Measurements from ENCODE around the gene ADGRL1.
"Not testable (repeated sequence)": the region's sequence is repeated elsewhere in the genome, so short reads cannot be mapped to it uniquely, and the experiment has no call there.

The ADGRL1 gene

GRCh38 chr19:14146789-14147216 lies 59.2 kb downstream of the ADGRL1 start:
- TF ChIP-seq CTCF (IDR thresholded peaks at IDR 0.05) = no peak
- Histone ChIP-seq H3K4me3 (ENCODE audit: low read depth in 1 of 2, low read length in 1 of 2) (no peak overlapping the region), H3K27ac (no peak overlapping the region)

GRCh38 chr19:14146169-14146568 lies 59.8 kb downstream of the ADGRL1 start:
- not testable (repeated sequence) for H3K27ac ChIP-seq, H3K36me3 ChIP-seq
- H3K4me1 ChIP-seq (ENCODE audit: control insufficient read depth in 1 of 2, insufficient read depth in 1 of 2, low read depth in 1 of 2, low read length in 1 of 2) = peaks cover 16 to 23% of the 10 kb centered on the region in 2 experiments

More at GRCh38 chr19:14146789-14147216, 59.2 kb downstream of the ADGRL1 start:
- Histone ChIP-seq H3K27me3 (no peaks in the 10 kb centered on the region), H3K36me3 (no peaks in the 10 kb centered on the region), H3K9me3 (no peaks in the 10 kb centered on the region), H3K4me1 (ENCODE audit: control insufficient read depth in 1 of 2, insufficient read depth in 1 of 2, low read depth in 1 of 2, low read length in 1 of 2) (peaks cover 16 to 23% of the 10 kb centered on the region in 2 experiments)

GRCh38 chr19:14145381-14145780 lies 60.6 kb downstream of the ADGRL1 start:
- no peaks in the 10 kb centered on the region for H3K27me3 ChIP-seq
- no peak for TF ChIP-seq CTCF (IDR thresholded peaks at IDR 0.05)
- no peak overlapping the region for H3K27ac ChIP-seq
- peaks cover 16 to 24% of the 10 kb centered on the region in 2 experiments for H3K4me1 ChIP-seq (ENCODE audit: control insufficient read depth in 1 of 2, insufficient read depth in 1 of 2, low read depth in 1 of 2, low read length in 1 of 2)
- H3K9me3 ChIP-seq = no peaks in the 10 kb centered on the region
- H3K36me3 ChIP-seq = no peaks in the 10 kb centered on the region
- H3K4me3 ChIP-seq (ENCODE audit: low read depth in 1 of 2, low read length in 1 of 2) = no peak overlapping the region

More at GRCh38 chr19:14146169-14146568, 59.8 kb downstream of the ADGRL1 start:
- H3K27me3 ChIP-seq; H3K4me3 ChIP-seq (ENCODE audit: low read depth in 1 of 2, low read length in 1 of 2); H3K9me3 ChIP-seq: not testable (repeated sequence)

- H3K4me3 ChIP-seq (ENCODE audit: low read depth in 1 of 2, low read length in 1 of 2) = no peak overlapping the region
- TF ChIP-seq CTCF (IDR thresholded peaks at IDR 0.05) = no peak
- H3K27ac ChIP-seq = no peak overlapping the region
- H3K36me3 ChIP-seq = no peaks in the 10 kb centered on the region
- no peaks in the 10 kb centered on the region for H3K9me3 ChIP-seq
- H3K27me3 ChIP-seq = no peaks in the 10 kb centered on the region
- peaks cover 18 to 23% of the 10 kb centered on the region in 2 experiments for H3K4me1 ChIP-seq (ENCODE audit: control insufficient read depth in 1 of 2, insufficient read depth in 1 of 2, low read depth in 1 of 2, low read length in 1 of 2)
Measured at GRCh38 chr19:14142262-14143190, 63.4 kb downstream of the ADGRL1 start.

- TF ChIP-seq CTCF (IDR thresholded peaks at IDR 0.05) = no peak
- Histone ChIP-seq H3K9me3 (no peaks in the 10 kb centered on the region), H3K27me3 (no peaks in the 10 kb centered on the region), H3K36me3 (no peaks in the 10 kb centered on the region), H3K27ac (no peak overlapping the region), H3K4me1 (ENCODE audit: control insufficient read depth in 1 of 2, insufficient read depth in 1 of 2, low read depth in 1 of 2, low read length in 1 of 2) (peaks cover 28 to 31% of the 10 kb centered on the region in 2 experiments), H3K4me3 (ENCODE audit: low read depth in 1 of 2, low read length in 1 of 2) (no peak overlapping the region)
Measured at GRCh38 chr19:14141041-14141440, 64.9 kb downstream of the ADGRL1 start.

GRCh38 chr19:14139944-14140343 lies 66.0 kb downstream of the ADGRL1 start:
- Histone ChIP-seq H3K36me3 (no peaks in the 10 kb centered on the region), H3K27me3 (no peaks in the 10 kb centered on the region), H3K9me3 (no peaks in the 10 kb centered on the region), H3K4me1 (ENCODE audit: control insufficient read depth in 1 of 2, insufficient read depth in 1 of 2, low read depth in 1 of 2, low read length in 1 of 2) (peaks cover 39 to 42% of the 10 kb centered on the region in 2 experiments), H3K4me3 (ENCODE audit: low read depth in 1 of 2, low read length in 1 of 2) (no peak overlapping the region), H3K27ac (peak overlapping the region; percentile 66)
- TF ChIP-seq CTCF (IDR thresholded peaks at IDR 0.05) = no peak

Measured in neutrophil (primary cell).